Progenitor cell of endocrine pancreas (in vitro differentiated cells): ENCODE results near the gene KCNQ1. TPM values are rescaled to one million over a fixed set of nuclear protein-coding genes. Genes with fewer than 3 reads are reported as not detected.
"Not testable (repeated sequence)": the region's sequence is repeated elsewhere in the genome, so short reads cannot be mapped to it uniquely, and the experiment has no call there.

ENCODE experiments used
- DNase-seq: peaks from one replicate; pipeline ENCODE4 v3.0.0; 2021; ENCODE audit warnings: low spot score; ENCODE audit not compliant: unreplicated experiment
- H3K27ac Mint-ChIP-seq: 2 replicates; pipeline ENCODE4 v1.8.0; 2021; ENCODE audit warnings: mild to moderate bottlenecking, moderate library complexity, mixed read lengths
- H3K27me3 Mint-ChIP-seq: 2 replicates; pipeline ENCODE4 v1.8.0; 2021; ENCODE audit warnings: mixed read lengths
- H3K36me3 Mint-ChIP-seq: 2 replicates; pipeline ENCODE4 v1.8.0; 2022; ENCODE audit warnings: mixed read lengths; ENCODE audit not compliant: insufficient read depth
- H3K4me1 Mint-ChIP-seq: 2 replicates; pipeline ENCODE4 v1.8.0; 2021; ENCODE audit warnings: low read depth, mixed read lengths
- H3K4me3 Mint-ChIP-seq: 2 replicates; pipeline ENCODE4 v1.8.0; 2021; ENCODE audit warnings: low read depth, mild to moderate bottlenecking, moderate library complexity, mixed read lengths
- H3K9me3 Mint-ChIP-seq: 2 replicates; pipeline ENCODE4 v1.8.0; 2021; ENCODE audit warnings: low read depth, mixed read lengths
- CTCF ChIP-seq: fragments of 200-600 bp; sonication (generic); IDR thresholded peaks from one replicate; pipeline ENCODE4 v1.5.0; 2021; ENCODE audit warnings: antibody characterized with exemption, mild to moderate bottlenecking; ENCODE audit not compliant: unreplicated experiment
- total RNA-seq: library from RNA; stranded (reverse); gene quantifications from 2 replicates; pipeline ENCODE4 v1.2.1, GENCODE V29; 2021

Gene KCNQ1
- total RNA-seq, 1 donor from 2014 or later = 3.3 TPM

- H3K4me1 Mint-ChIP-seq = no peaks in the 10 kb centered on the region
- no peak overlapping the region for H3K27ac Mint-ChIP-seq
- peaks cover 73% of the 10 kb centered on the region for H3K27me3 Mint-ChIP-seq
- H3K36me3 Mint-ChIP-seq = peaks cover 2% of the 10 kb centered on the region
- TF ChIP-seq CTCF = no peak
- no peak for DNase-seq
- H3K9me3 Mint-ChIP-seq = peaks cover 22% of the 10 kb centered on the region
- no peak overlapping the region for H3K4me3 Mint-ChIP-seq
Observed at GRCh38 chr11:2484576-2485125, 39.8 kb downstream of the KCNQ1 start.

GRCh38 chr11:2488004-2488403 lies 43.2 kb downstream of the KCNQ1 start:
- no peaks in the 10 kb centered on the region for H3K4me1 Mint-ChIP-seq
- DNase-seq = no peak
- peaks cover 16% of the 10 kb centered on the region for H3K9me3 Mint-ChIP-seq
- H3K36me3 Mint-ChIP-seq = no peaks in the 10 kb centered on the region
- H3K27me3 Mint-ChIP-seq = peaks cover 70% of the 10 kb centered on the region
- H3K4me3 Mint-ChIP-seq = no peak overlapping the region
- H3K27ac Mint-ChIP-seq = no peak overlapping the region
- no peak for TF ChIP-seq CTCF

GRCh38 chr11:2489083-2489482 lies 44.3 kb downstream of the KCNQ1 start:
- no peak for TF ChIP-seq CTCF
- no peak for DNase-seq
- Mint-ChIP-seq H3K4me3 (no peak overlapping the region), H3K4me1 (no peaks in the 10 kb centered on the region), H3K9me3 (peaks cover 22% of the 10 kb centered on the region), H3K36me3 (no peaks in the 10 kb centered on the region), H3K27me3 (peaks cover 71% of the 10 kb centered on the region), H3K27ac (no peak overlapping the region)

GRCh38 chr11:2497951-2498350 lies 53.1 kb downstream of the KCNQ1 start:
- not testable (repeated sequence) for H3K36me3 Mint-ChIP-seq, H3K27ac Mint-ChIP-seq, DNase-seq, H3K4me1 Mint-ChIP-seq, H3K4me3 Mint-ChIP-seq
- H3K27me3 Mint-ChIP-seq = peaks cover 87% of the 10 kb centered on the region
- peaks cover 45% of the 10 kb centered on the region for H3K9me3 Mint-ChIP-seq

- DNase-seq = no peak
Observed at GRCh38 chr11:2498750-2499149, 53.9 kb downstream of the KCNQ1 start.

More at GRCh38 chr11:2498750-2499149, 53.9 kb downstream of the KCNQ1 start:
- H3K36me3 Mint-ChIP-seq = no peaks in the 10 kb centered on the region
- H3K27ac Mint-ChIP-seq = no peak overlapping the region
- no peak overlapping the region for H3K4me3 Mint-ChIP-seq
- peaks cover 43% of the 10 kb centered on the region for H3K9me3 Mint-ChIP-seq
- H3K4me1 Mint-ChIP-seq = no peaks in the 10 kb centered on the region
- peaks cover 85% of the 10 kb centered on the region for H3K27me3 Mint-ChIP-seq
- no peak for TF ChIP-seq CTCF
